ENCODE measurements around the gene SCGB1C2.

The SCGB1C2 gene

DNA sequence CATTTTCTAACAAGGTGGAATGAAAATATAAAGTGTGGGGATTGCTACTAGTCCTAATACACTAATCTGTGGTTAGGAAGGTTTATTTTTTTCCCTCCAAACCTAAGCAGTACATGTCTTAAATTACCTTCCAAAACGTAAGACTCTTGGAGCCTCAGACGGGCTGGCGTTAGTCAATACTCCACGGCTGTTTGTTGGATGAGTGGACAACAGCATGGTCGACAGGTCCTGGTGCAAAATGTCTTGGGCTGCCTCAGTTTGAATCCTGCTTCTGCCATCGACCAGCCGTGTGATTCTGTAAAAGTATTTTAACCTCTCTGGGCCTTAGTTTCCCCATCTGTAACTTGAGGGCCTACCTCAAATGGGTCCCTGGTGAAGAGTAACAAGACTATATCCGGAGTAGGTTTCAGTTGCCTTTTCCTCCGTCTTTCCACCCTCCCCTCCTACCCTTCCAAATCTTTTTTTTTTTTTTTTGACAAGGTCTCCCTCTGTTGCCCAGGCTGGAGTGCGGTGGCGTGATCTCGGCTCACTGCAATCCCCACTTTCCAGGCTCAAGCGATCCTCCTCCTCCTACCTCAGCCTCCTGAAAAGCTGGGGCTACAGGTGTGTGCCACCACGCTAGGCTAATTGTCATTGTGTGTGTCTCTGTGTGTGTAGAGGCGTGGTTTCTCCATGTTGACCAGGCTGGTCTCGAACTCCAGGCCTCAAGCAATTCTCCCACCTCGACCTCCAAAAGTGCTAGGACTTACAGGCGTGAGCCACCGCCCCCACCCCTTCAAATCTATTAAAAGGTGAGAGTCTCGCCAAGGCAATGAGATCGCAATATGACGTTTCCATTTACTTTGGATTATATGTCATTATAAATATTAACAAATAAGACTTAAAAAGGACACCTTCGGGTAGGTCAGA, 5.8 kb downstream of the SCGB1C2 start:
- TF ChIP-seq, protein P1, sequence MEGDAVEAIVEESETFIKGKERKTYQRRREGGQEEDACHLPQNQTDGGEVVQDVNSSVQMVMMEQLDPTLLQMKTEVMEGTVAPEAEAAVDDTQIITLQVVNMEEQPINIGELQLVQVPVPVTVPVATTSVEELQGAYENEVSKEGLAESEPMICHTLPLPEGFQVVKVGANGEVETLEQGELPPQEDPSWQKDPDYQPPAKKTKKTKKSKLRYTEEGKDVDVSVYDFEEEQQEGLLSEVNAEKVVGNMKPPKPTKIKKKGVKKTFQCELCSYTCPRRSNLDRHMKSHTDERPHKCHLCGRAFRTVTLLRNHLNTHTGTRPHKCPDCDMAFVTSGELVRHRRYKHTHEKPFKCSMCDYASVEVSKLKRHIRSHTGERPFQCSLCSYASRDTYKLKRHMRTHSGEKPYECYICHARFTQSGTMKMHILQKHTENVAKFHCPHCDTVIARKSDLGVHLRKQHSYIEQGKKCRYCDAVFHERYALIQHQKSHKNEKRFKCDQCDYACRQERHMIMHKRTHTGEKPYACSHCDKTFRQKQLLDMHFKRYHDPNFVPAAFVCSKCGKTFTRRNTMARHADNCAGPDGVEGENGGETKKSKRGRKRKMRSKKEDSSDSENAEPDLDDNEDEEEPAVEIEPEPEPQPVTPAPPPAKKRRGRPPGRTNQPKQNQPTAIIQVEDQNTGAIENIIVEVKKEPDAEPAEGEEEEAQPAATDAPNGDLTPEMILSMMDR (IDR thresholded peaks at IDR 0.05; ENCODE audit: low read depth, low read length), result no peak
- DNase-seq (ENCODE audit: extremely low read depth, low read depth), result no peak

DNA sequence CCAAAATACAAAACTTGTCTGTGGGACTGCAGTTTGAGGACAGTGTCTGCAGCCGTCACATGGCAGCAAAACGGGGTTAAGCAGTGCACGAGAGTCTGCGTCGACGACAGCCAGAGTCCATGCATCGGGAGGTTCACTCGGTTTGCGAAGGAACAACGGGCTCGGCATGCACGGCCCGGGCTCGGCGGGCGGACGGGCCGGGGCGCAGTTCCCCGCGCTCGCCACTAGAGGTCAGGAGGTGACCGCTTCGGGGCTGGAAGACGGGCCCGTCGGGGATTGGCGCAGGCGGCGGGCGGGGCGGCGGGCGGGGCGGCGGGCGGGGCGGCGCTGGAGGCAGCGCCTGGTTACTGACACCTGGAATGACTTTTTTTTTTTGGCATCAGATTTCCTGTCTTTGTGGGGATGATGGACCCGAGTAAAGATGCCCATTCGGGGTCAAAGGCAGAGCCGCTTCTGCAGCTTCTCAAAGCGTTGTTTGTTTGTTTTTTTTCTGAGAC, 6.5 kb downstream of the SCGB1C2 start:
- TF ChIP-seq, protein P1 (IDR thresholded peaks at IDR 0.05; ENCODE audit: low read depth, low read length), result peak; percentile 62
- DNase-seq (ENCODE audit: extremely low read depth, low read depth), result peak; percentile 23

DNA sequence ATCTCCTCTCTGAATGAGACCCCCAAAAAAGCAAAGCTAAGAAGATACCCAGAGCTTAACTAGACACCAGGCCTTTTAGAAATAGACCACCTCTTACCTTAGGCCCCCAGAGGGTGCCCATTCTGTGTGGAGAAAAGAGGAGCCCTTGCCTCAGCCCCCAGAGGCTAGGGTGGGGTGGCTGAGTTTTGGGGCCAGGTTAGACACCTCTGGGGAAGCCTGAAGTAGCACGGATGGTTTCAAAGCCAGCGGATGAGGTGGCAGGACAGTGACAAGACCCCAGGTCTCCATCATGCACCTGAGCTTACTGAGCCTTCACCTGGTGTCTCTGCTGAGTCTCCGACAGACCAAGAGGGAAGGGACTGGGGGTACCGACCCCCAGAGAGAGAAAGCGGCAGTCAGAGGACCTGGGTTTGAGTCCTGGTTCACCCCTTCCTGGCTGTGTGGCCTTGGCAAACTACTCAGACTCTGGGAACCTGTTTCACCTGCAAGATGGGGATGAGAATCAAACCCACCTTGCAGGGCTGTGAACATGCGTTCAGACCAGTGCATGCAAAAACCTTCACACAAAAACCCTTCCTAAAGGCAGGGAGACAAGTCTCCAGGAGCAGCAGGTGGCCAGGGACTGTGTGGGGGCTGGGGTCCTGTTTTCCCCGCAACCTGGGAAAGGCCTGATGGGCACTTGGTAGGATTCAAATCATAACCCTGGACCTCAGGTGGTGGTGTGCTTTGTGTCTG, 7.7 kb downstream of the SCGB1C2 start:
- TF ChIP-seq, protein P1 (IDR thresholded peaks at IDR 0.05; ENCODE audit: low read depth, low read length), result no peak
- DNase-seq (ENCODE audit: extremely low read depth, low read depth), result no peak

DNA sequence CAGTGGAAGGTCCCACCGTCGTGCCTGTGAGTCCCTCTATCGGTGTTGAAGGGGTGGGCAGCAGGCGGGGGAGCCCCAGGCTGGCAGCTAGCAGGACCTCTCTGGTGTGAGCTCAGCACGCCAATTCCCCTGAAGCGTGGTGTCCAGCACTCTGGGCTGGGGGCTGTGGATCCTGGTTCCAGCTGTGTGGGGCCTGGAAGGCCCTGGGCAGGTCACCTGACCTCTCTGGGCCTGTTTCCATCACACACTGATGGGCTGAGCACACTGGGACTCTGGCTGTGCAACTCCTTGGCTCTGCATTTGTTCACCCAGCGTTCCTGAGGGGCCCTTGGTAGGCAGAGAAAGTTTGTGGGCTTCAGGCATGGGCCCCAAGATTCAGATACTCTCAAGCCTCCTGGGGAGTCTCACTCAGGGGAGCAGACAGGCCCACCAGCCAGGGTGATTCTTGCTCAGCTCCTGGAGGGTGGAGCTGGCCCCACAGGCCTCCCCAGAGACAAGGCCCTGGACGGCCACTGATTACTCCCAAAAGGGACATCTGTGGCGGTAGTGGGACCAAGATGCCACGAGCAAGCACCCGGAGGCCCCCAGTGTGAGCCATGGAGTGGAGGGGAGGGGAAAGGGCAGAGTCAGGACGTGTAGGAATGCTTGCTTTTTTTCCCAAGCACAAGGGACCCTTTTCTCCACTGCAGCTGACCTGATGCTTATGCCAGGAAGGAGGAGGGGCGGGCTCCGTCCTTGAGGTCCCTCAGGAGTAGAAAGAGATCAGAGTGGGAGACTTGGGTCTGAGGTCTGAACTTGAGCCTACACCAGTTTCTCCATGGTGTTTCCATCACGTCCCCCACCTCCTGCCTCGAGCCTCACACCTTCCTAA, 8.5 kb downstream of the SCGB1C2 start:
- TF ChIP-seq, protein P1 (IDR thresholded peaks at IDR 0.05; ENCODE audit: low read depth, low read length), result no peak
- no peak for DNase-seq (ENCODE audit: extremely low read depth, low read depth)

DNA sequence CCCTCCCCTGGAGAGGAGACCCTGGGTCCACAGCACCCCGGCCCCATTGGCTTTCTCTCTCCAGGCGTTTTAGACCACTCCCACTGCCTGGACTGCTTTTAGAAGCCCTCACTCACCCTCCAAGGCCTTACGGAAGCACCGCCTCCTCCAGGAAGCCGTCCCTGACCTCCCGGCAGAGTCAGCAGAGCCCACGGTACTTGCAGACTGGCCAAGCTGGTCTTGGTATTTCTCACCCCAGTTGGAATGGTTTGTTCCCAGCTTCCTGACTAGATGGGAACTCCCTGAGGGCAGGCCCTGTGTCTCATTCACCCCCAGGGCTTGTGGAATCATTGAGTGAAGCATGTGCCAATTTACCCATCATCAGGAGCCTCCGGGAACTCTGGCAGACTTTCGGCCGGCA, 9.2 kb downstream of the SCGB1C2 start:
- TF ChIP-seq, protein P1 (IDR thresholded peaks at IDR 0.05; ENCODE audit: low read depth, low read length), result no peak
- DNase-seq (ENCODE audit: extremely low read depth, low read depth), result no peak

DNA sequence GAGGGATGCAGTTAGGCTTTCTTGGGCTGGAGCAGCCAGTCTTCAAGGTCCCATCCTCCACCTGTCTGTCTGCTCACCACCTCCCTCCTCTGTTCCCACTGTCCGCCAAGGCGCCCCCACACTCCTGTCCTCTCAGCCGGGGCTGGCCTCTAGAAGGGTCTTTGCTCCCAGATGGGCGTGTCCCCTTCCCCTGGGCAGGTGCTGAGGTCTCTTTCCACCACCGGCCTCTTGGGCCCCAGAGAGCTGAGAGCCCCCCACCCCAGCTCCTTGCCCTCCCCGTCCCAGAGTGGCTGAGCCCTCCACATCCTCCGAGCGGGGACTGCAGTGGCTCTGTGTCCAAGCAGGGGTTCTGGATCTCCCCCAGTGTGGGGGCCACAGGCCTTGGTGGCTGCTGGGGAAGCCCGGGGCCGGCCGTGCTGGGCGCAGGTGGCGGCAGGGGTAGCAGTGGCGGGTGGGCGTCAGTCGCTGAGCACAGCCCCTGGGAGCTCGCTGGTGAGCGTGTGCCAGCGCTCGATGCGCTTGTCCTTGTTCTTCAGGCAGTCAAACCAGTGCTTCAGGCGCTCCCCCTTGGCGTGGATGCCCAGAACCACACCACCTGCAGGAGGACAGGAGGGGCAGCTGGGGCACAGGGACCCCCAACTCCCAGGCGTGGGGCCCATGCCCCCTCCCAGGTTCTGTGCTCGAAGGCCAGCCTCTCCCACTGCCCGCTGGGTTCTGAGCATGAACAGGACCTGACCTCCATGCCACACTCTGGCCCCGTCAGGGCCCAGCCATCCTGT, 9.8 kb downstream of the SCGB1C2 start:
- DNase-seq (ENCODE audit: extremely low read depth, low read depth), result no peak
- TF ChIP-seq, protein P1 (IDR thresholded peaks at IDR 0.05; ENCODE audit: low read depth, low read length), result no peak

Measured in AG09319 (cell line).